WTC11 (cell line): ENCODE data around the gene FZD7. TPM values are rescaled to one million over a fixed set of nuclear protein-coding genes. Genes with fewer than 3 reads are reported as not detected.

Source experiments
- AR ChIP-seq: fragments of 250-450 bp; sonication (Bioruptor Pico); IDR thresholded peaks from 2 replicates; pipeline ENCODE4 v1.9.0; 2021; ENCODE audit warnings: mild to moderate bottlenecking
- ARID4B ChIP-seq: sonication (generic); formaldehyde crosslinking; IDR thresholded peaks from 2 replicates; pipeline ENCODE4 v1.8.0; 2023; ENCODE audit warnings: missing genetic modification reagents, mild to moderate bottlenecking, borderline replicate concordance
- CDX4 ChIP-seq: fragments of 250-450 bp; sonication (Bioruptor Pico); IDR thresholded peaks from 2 replicates; pipeline ENCODE4 v1.9.0; 2021; ENCODE audit warnings: moderate library complexity, mild to moderate bottlenecking, inconsistent platforms, borderline replicate concordance
- CREM ChIP-seq: sonication (generic); formaldehyde crosslinking; IDR thresholded peaks from 2 replicates; pipeline ENCODE4 v1.8.1; 2022; ENCODE audit warnings: mild to moderate bottlenecking, missing genetic modification reagents, moderate library complexity
- ETV6 ChIP-seq: sonication (generic); formaldehyde crosslinking; IDR thresholded peaks from 2 replicates; pipeline ENCODE4 v1.8.1; 2022; ENCODE audit warnings: mild to moderate bottlenecking, missing genetic modification reagents
- FOXK1 ChIP-seq: sonication (generic); formaldehyde crosslinking; IDR thresholded peaks from 2 replicates; pipeline ENCODE4 v1.8.0; 2022; ENCODE audit warnings: mild to moderate bottlenecking, moderate library complexity, missing genetic modification reagents
- GRHL2 ChIP-seq: fragments of 250-450 bp; sonication (Bioruptor Pico); IDR thresholded peaks from 2 replicates; pipeline ENCODE4 v1.8.0; 2022; ENCODE audit warnings: mild to moderate bottlenecking, moderate library complexity; ENCODE audit not compliant: insufficient replicate concordance, severe bottlenecking
- MXD4 ChIP-seq: fragments of 250-450 bp; sonication (Bioruptor Pico); IDR thresholded peaks from 2 replicates; pipeline ENCODE4 v1.8.0; 2021; ENCODE audit warnings: mild to moderate bottlenecking, moderate library complexity, borderline replicate concordance
- SMAD4 ChIP-seq: sonication (generic); formaldehyde crosslinking; IDR thresholded peaks from 2 replicates; pipeline ENCODE4 v1.8.0; 2022; ENCODE audit warnings: mild to moderate bottlenecking, missing genetic modification reagents
- STAT6 ChIP-seq: sonication (generic); formaldehyde crosslinking; conservative IDR thresholded peaks from 2 replicates; pipeline ENCODE4 v1.8.1; 2023; ENCODE audit warnings: mild to moderate bottlenecking, low read depth, missing genetic modification reagents, moderate library complexity
- USF1 ChIP-seq: sonication (generic); formaldehyde crosslinking; IDR thresholded peaks from 2 replicates; pipeline ENCODE4 v1.8.0; 2022; ENCODE audit warnings: mild to moderate bottlenecking, missing genetic modification reagents
- USF2 ChIP-seq: sonication (generic); formaldehyde crosslinking; IDR thresholded peaks from 2 replicates; pipeline ENCODE4 v1.8.1; 2023; ENCODE audit warnings: mild to moderate bottlenecking, missing genetic modification reagents, moderate library complexity
- ZBTB43 ChIP-seq: sonication (generic); formaldehyde crosslinking; IDR thresholded peaks from 2 replicates; pipeline ENCODE4 v1.8.1; 2023; ENCODE audit warnings: mild to moderate bottlenecking, missing genetic modification reagents
- ZNF263 ChIP-seq: sonication (generic); formaldehyde crosslinking; IDR thresholded peaks from 2 replicates; pipeline ENCODE4 v1.8.1; 2022; ENCODE audit warnings: low read depth, mild to moderate bottlenecking, moderate library complexity, missing genetic modification reagents
- ZNF532 ChIP-seq: fragments of 250-450 bp; sonication (Bioruptor Pico); IDR thresholded peaks from 2 replicates; pipeline ENCODE4 v1.9.0; 2021; ENCODE audit warnings: mild to moderate bottlenecking, borderline replicate concordance
- total RNA-seq: library from RNA; stranded (reverse); gene quantifications from 3 replicates; pipeline ENCODE4 v1.2.3, GENCODE V29; 2021

The FZD7 gene
- total RNA-seq, 1 experiment from 2014 or later: 153 TPM

- TF ChIP-seq STAT6 (CRISPR knock-in tag): no peak
- TF ChIP-seq AR (CRISPR knock-in tag): no peak
- no peak for TF ChIP-seq ZNF532 (CRISPR knock-in tag)
- no peak for TF ChIP-seq SMAD4 (CRISPR knock-in tag)
- TF ChIP-seq ZNF263 (CRISPR knock-in tag): no peak
- no peak for TF ChIP-seq CDX4 (CRISPR knock-in tag)
- TF ChIP-seq ARID4B (CRISPR knock-in tag): no peak; the same call in 1 of the 2 replicates
- TF ChIP-seq FOXK1: peak; percentile 68
- no peak; the same call in 1 of the 2 replicates for TF ChIP-seq USF1 (CRISPR knock-in tag)
- 0 out of 2 replicates have a peak, but pooled peaks have one; percentile 45 for TF ChIP-seq CREM (CRISPR knock-in tag)
- no peak for TF ChIP-seq ZBTB43
- no peak for TF ChIP-seq GRHL2 (CRISPR knock-in tag)
- TF ChIP-seq MXD4 (CRISPR knock-in tag): no peak
- no peak for TF ChIP-seq ETV6 (CRISPR knock-in tag)
- TF ChIP-seq USF2 (CRISPR knock-in tag): no peak
Measured at GRCh38 chr2:202023198-202023903, 10.3 kb upstream of the FZD7 start (continued).
